GM12878 (cell line): Measurements from ENCODE around the gene RFX7. TPM values are rescaled to one million over a fixed set of nuclear protein-coding genes. Genes with fewer than 3 reads are reported as not detected.
A peak's percentile ranks its signal among the peaks of the same experiment; 100 is the strongest.
"Not testable (repeated sequence)": the region's sequence is repeated elsewhere in the genome, so short reads cannot be mapped to it uniquely, and the experiment has no call there.

Experiments
- ATAC-seq: fragments of 200-7000 bp; cut with Tn5 transposase; 3 replicates; pipeline ENCODE4 v1.9.1; 2020; ENCODE audit warnings: mild to moderate bottlenecking, moderate library complexity
- BruUV-seq: library from RNA; stranded (reverse); fragments of 400-500 nt; replicated peaks from 2 replicates; lab custom pipeline; 2021; lab: Mats Ljungman, UMichigan
- CTCF ChIA-PET: fragments of 300-600 bp; sonication (Branson Sonifier 250); formaldehyde crosslinking; extraction: SDS; loops from one replicate; lab custom pipeline; 2021; ENCODE audit warnings: inconsistent platforms; lab: Yijun Ruan, JAX
- POLR2A ChIA-PET: fragments of 350-600 bp; formaldehyde crosslinking; extraction: SDS; loops from one replicate; lab custom pipeline; 2021; ENCODE audit warnings: inconsistent platforms; lab: Charles Lee
- RAD21 ChIA-PET: fragments of 300-600 bp; sonication (Branson Sonifier 250); formaldehyde crosslinking; loops from one replicate; lab custom pipeline; 2023; ENCODE audit warnings: antibody characterized with exemption; ENCODE audit not compliant: unreplicated experiment; lab: Charles Lee
- SMC1A ChIA-PET: fragments of 300-600 bp; sonication (Branson Sonifier 250); formaldehyde crosslinking; loops from one replicate; lab custom pipeline; 2023; ENCODE audit not compliant: unreplicated experiment, uncharacterized antibody; lab: Charles Lee
- DNase-seq: peaks from one replicate; pipeline ENCODE4 v3.0.0-alpha.2; 2011; ENCODE audit warnings: low read depth, low spot score
- FAIRE-seq: peaks from 3 replicates; lab custom pipeline; 2011; peaks lifted over from hg19 to GRCh38; lab: Jason Lieb, UNC
- H2AFZ ChIP-seq: 2 replicates; pipeline ENCODE4 v1.6.0; 2011; ENCODE audit warnings: low read depth, low read length, control low read depth; ENCODE audit not compliant: control insufficient read depth
- H3K27ac ChIP-seq: 2 replicates; pipeline ENCODE4 v1.5.1; 2011; ENCODE audit warnings: control low read depth; ENCODE audit not compliant: control insufficient read depth, insufficient read depth
- H3K27me3 ChIP-seq, 2 experiments: replicated peaks in 1 of 2; 2 replicates each; pipeline versions ENCODE4 v1.6.0 to v1.6.1; 2011; ENCODE audit warnings: low read length in 1 of 2; ENCODE audit not compliant: control insufficient read depth in 2 of 2, insufficient read depth in 2 of 2
- H3K36me3 ChIP-seq, 2 experiments: 2 replicates each; pipeline ENCODE4 v1.5.1; 2011; ENCODE audit warnings: low read length in 1 of 2; ENCODE audit not compliant: control insufficient read depth in 2 of 2, insufficient read depth in 2 of 2
- H3K4me1 ChIP-seq: 2 replicates; pipeline ENCODE4 v1.6.1; 2011; ENCODE audit warnings: mild to moderate bottlenecking, low read length, moderate library complexity, mixed read lengths; ENCODE audit not compliant: control insufficient read depth, insufficient read depth
- H3K4me2 ChIP-seq: 2 replicates; pipeline ENCODE4 v1.6.0; 2011; ENCODE audit warnings: control low read depth; ENCODE audit not compliant: control insufficient read depth, insufficient read depth
- H3K4me3 ChIP-seq: fragments of 200-600 bp; sonication (generic); 2 replicates; pipeline ENCODE4 v1.5.1; 2016
- H3K79me2 ChIP-seq: 2 replicates; pipeline ENCODE4 v1.6.0; 2011; ENCODE audit warnings: low read length; ENCODE audit not compliant: control insufficient read depth, insufficient read depth
- H3K9ac ChIP-seq: 2 replicates; pipeline ENCODE4 v1.8.0; 2011; ENCODE audit warnings: low read length, control low read depth, mixed read lengths; ENCODE audit not compliant: control insufficient read depth, insufficient read depth
- H3K9me3 ChIP-seq: replicated peaks from 3 replicates; pipeline ENCODE4 v1.5.1; 2011; ENCODE audit warnings: mild to moderate bottlenecking, low read length; ENCODE audit not compliant: control insufficient read depth, insufficient read depth
- H4K20me1 ChIP-seq: 2 replicates; pipeline ENCODE4 v1.6.0; 2011; ENCODE audit not compliant: control insufficient read depth, insufficient read depth
- IRF5 ChIP-seq: fragments of 450-650 bp; IDR thresholded peaks from 2 replicates; pipeline ENCODE4 v1.6.1; 2017; ENCODE audit warnings: borderline replicate concordance
- NR2F1 ChIP-seq: fragments of 450-650 bp; conservative IDR thresholded peaks from 2 replicates; pipeline ENCODE4 v1.6.1; 2017; ENCODE audit warnings: mild to moderate bottlenecking
- RUNX3 ChIP-seq: IDR thresholded peaks from 2 replicates; pipeline ENCODE4 v1.6.1; 2012; ENCODE audit warnings: low read length, inconsistent platforms
- SRF ChIP-seq, 2 experiments: IDR thresholded peaks; 2 replicates each; pipeline ENCODE4 v1.6.1; 2011; ENCODE audit warnings: low read depth in 2 of 2, low read length in 2 of 2, mild to moderate bottlenecking in 1 of 2, moderate library complexity in 1 of 2
- YY1 ChIP-seq: IDR thresholded peaks from 2 replicates; pipeline ENCODE4 v1.6.1; 2011; ENCODE audit warnings: low read depth, mild to moderate bottlenecking, low read length
- WGBS: methylation state at CpG from one replicate; pipeline ENCODE4 v1.1.6; 2016; ENCODE audit warnings: low lambda C conversion rate; ENCODE audit not compliant: insufficient replicate concordance, insufficient coverage; ENCODE audit errors: missing lambda C conversion rate; 5-methylcytosine and 5-hydroxymethylcytosine counted together
- in situ Hi-C: fragments of 300-500 bp; cut with MboI; formaldehyde crosslinking; loops from 9 replicates; pipeline ENCODE4 v1.14.3; 2018; ENCODE audit warnings: mixed read lengths
- intact Hi-C: fragments of 100-400 bp; cut with micrococcal nuclease; formaldehyde crosslinking; loops from one replicate; pipeline ENCODE4 v1.14.2; 2022; ENCODE audit not compliant: unreplicated experiment
- polyA plus RNA-seq, 11 experiments: library from polyadenylated mRNA; depleted of rRNA in 4 of 11; unstranded in 6 of 11; stranded (reverse) in 5 of 11; fragments of >200 nt; fragmentation: Nextera tagmentation in 4 of 11; fragmentation: Illumina TruSeq in 1 of 11; extraction: Ambion mirVana in 4 of 11; extraction: Trizol in 1 of 11; gene quantifications; 1 replicate in 1 of 11; 2 replicates in 10 of 11; pipeline versions ENCODE4 v1.2.1 to v1.2.3, GENCODE V29; 2011 to 2016; ENCODE audit warnings: inconsistent platforms in 2 of 11, missing spikeins in 2 of 11, low read depth in 1 of 11
- total RNA-seq, 4 experiments: library from RNA; depleted of rRNA in 3 of 4; stranded (reverse); fragments of >200 nt in 3 of 4; fragmentation: Illumina TruSeq in 1 of 4; extraction: Trizol in 1 of 4; gene quantifications; 2 replicates each; pipeline versions ENCODE4 v1.2.1 to v1.2.3, GENCODE V29; 2013 to 2021

The RFX7 gene
- total and polyA plus RNA-seq, 10 of the 15 experiments (the other 5 are each of a cell fraction or from before 2014, with no cell fraction given), result 3.2 to 31.4 (median 10.7) TPM

- H3K36me3 ChIP-seq, H4K20me1 ChIP-seq, POLR2A ChIA-PET, H3K4me3 ChIP-seq, H3K27me3 ChIP-seq, FAIRE-seq, in situ Hi-C loops, intact Hi-C loops, RAD21 ChIA-PET, CTCF ChIA-PET, DNase-seq, BruUV-seq, H2AFZ ChIP-seq, H3K9ac ChIP-seq, H3K27ac ChIP-seq, H3K4me2 ChIP-seq, H3K9me3 ChIP-seq, ATAC-seq: not testable (repeated sequence)
- SMC1A ChIA-PET, result interaction anchor here (0.9 to 1.5 kb wide), 3 partner anchors 32 to 57 kb away, joined by 3 read pairs; no protein-coding TSS in a partner anchor
- peaks cover 69% of the 10 kb centered on the region for H3K79me2 ChIP-seq
- WGBS, result 82% methylated on average over 4 of the region's 4 CpGs
- peaks cover 25% of the 10 kb centered on the region for H3K4me1 ChIP-seq
- TF ChIP-seq RUNX3, result peak; percentile 28
- 0 out of 2 replicates have a peak, but pooled peaks have one; percentile 19 for TF ChIP-seq YY1
- peak; percentile 58; the same call in 1 of the 2 replicates for TF ChIP-seq NR2F1
- TF ChIP-seq SRF (IDR thresholded peaks at IDR 0.05; ENCODE audit: low read depth in 2 of 2, low read length in 2 of 2), result peak in 1 of 2 experiments; percentile 75; a peak in 2 of 4 replicates
Measured at GRCh38 chr15:56203312-56203922, 40.3 kb downstream of the RFX7 start.

GRCh38 chr15:56202701-56203100 is 41.0 kb downstream of the RFX7 start:
- RAD21 ChIA-PET, result no interaction called here
- Histone ChIP-seq H3K4me1 (peaks cover 18% of the 10 kb centered on the region), H3K9ac (no peak overlapping the region), H3K27me3 (no peaks in the 10 kb centered on the region)
- DNase-seq (no peak), ATAC-seq (no peak)
- WGBS, result 87% methylated on average over 1 of the region's 1 CpG
- TF ChIP-seq IRF5, result no peak
- TF ChIP-seq, all 136 proteins: peak for 0
- in situ Hi-C loops (no loop called here), intact Hi-C loops (no loop called here)
- Histone ChIP-seq H3K79me2 (peaks cover 68% of the 10 kb centered on the region), H2AFZ (no peak overlapping the region), H3K4me2 (no peak overlapping the region), H3K36me3 (peaks cover 0 to 3% of the 10 kb centered on the region in 2 experiments; a peak in 2 of 4 replicates), H3K27ac (no peak overlapping the region), H3K4me3 (no peak overlapping the region), H3K9me3 (no peaks in the 10 kb centered on the region; the same call in 2 of the 3 replicates), H4K20me1 (no peaks in the 10 kb centered on the region)
- BruUV-seq, result no TSS peak
- CTCF ChIA-PET, result no interaction called here
- SMC1A ChIA-PET, result interaction anchor here (0.9 to 1.5 kb wide), 3 partner anchors 33 to 57 kb away, joined by 3 read pairs; no protein-coding TSS in a partner anchor
- POLR2A ChIA-PET, result no interaction called here
- no peak for FAIRE-seq
